ENCODE measurements around the gene RGSL1. TPM values are rescaled to one million over a fixed set of nuclear protein-coding genes. Genes with fewer than 3 reads are reported as not detected.
A peak's percentile ranks its signal among the peaks of the same experiment; 100 is the strongest.
"Not testable (repeated sequence)": the region's sequence is repeated elsewhere in the genome, so short reads cannot be mapped to it uniquely, and the experiment has no call there.

RGSL1 gene
- total RNA-seq, 1 experiment from 2014 or later = 0.07 TPM

- peak; percentile 26 for DNase-seq (ENCODE audit: extremely low read depth, low read depth)
Measured at GRCh38 chr1:182527680-182528079, 77.7 kb downstream of the RGSL1 start.

GRCh38 chr1:182528206-182528605, 78.3 kb downstream of the RGSL1 start:
- DNase-seq (ENCODE audit: extremely low read depth, low read depth) = not testable (repeated sequence)

GRCh38 chr1:182533896-182534295, 84.0 kb downstream of the RGSL1 start:
- DNase-seq (ENCODE audit: extremely low read depth, low read depth) = no peak

GRCh38 chr1:182549346-182549745, 99.4 kb downstream of the RGSL1 start:
- no peak for DNase-seq (ENCODE audit: extremely low read depth, low read depth)

GRCh38 chr1:182549811-182550210, 99.9 kb downstream of the RGSL1 start:
- no peak for DNase-seq (ENCODE audit: extremely low read depth, low read depth)

- DNase-seq (ENCODE audit: extremely low read depth, low read depth) = no peak
Measured at GRCh38 chr1:182552527-182552926, 102.6 kb downstream of the RGSL1 start.

- DNase-seq (ENCODE audit: extremely low read depth, low read depth) = no peak
Measured at GRCh38 chr1:182555493-182555892, 105.5 kb downstream of the RGSL1 start.

GRCh38 chr1:182556279-182556678, 106.3 kb downstream of the RGSL1 start:
- DNase-seq (ENCODE audit: extremely low read depth, low read depth) = no peak

- no peak for DNase-seq (ENCODE audit: extremely low read depth, low read depth)
Measured at GRCh38 chr1:182560392-182560984, 110.5 kb downstream of the RGSL1 start.

GRCh38 chr1:182561456-182561855, 111.5 kb downstream of the RGSL1 start:
- no peak for DNase-seq (ENCODE audit: extremely low read depth, low read depth)

GRCh38 chr1:182563095-182563494, 113.1 kb downstream of the RGSL1 start:
- DNase-seq (ENCODE audit: extremely low read depth, low read depth) = no peak

- no peak for DNase-seq (ENCODE audit: extremely low read depth, low read depth)
Measured at GRCh38 chr1:182564406-182565004, 114.6 kb downstream of the RGSL1 start.

- DNase-seq (ENCODE audit: extremely low read depth, low read depth) = no peak
Measured at GRCh38 chr1:182565537-182565936, 115.6 kb downstream of the RGSL1 start.

GRCh38 chr1:182567629-182568028, 117.7 kb downstream of the RGSL1 start:
- DNase-seq (ENCODE audit: extremely low read depth, low read depth) = no peak

GRCh38 chr1:182568647-182569284, 118.8 kb downstream of the RGSL1 start:
- no peak for DNase-seq (ENCODE audit: extremely low read depth, low read depth)

- DNase-seq (ENCODE audit: extremely low read depth, low read depth) = no peak
Measured at GRCh38 chr1:182569939-182570610, 120.1 kb downstream of the RGSL1 start.

- no peak for DNase-seq (ENCODE audit: extremely low read depth, low read depth)
Measured at GRCh38 chr1:182570611-182570970, 120.6 kb downstream of the RGSL1 start.

- DNase-seq (ENCODE audit: extremely low read depth, low read depth) = no peak
Measured at GRCh38 chr1:182574156-182574555, 124.2 kb downstream of the RGSL1 start.

- DNase-seq (ENCODE audit: extremely low read depth, low read depth) = peak; percentile 52
Measured at GRCh38 chr1:182575540-182576149, 125.7 kb downstream of the RGSL1 start.

- no peak for DNase-seq (ENCODE audit: extremely low read depth, low read depth)
Measured at GRCh38 chr1:182580736-182581135, 130.8 kb downstream of the RGSL1 start.

GRCh38 chr1:182584746-182585145, 134.8 kb downstream of the RGSL1 start:
- DNase-seq (ENCODE audit: extremely low read depth, low read depth) = no peak

All from NCI-H460 (cell line).